Neutrophil (primary cell): ENCODE measurements around the gene TBC1D19.

Experiments
- H3K27ac ChIP-seq: fragments of 200-600 bp; sonication (generic); 2 replicates; pipeline ENCODE4 v1.5.1; 2016; ENCODE audit warnings: mild to moderate bottlenecking, moderate library complexity
- H3K27me3 ChIP-seq: fragments of 200-600 bp; sonication (generic); 2 replicates; pipeline ENCODE4 v1.6.0; 2016; ENCODE audit warnings: mild to moderate bottlenecking
- H3K36me3 ChIP-seq: fragments of 200-600 bp; sonication (generic); 2 replicates; pipeline ENCODE4 v1.5.1; 2017
- H3K4me1 ChIP-seq, 2 experiments: fragments of 200-600 bp in 1 of 2; sonication (generic) in 1 of 2; 1 replicate in 1 of 2; 2 replicates in 1 of 2; pipeline versions ENCODE4 v1.5.1 to v1.6.1; 2013 to 2016; ENCODE audit warnings: low read depth in 1 of 2, low read length in 1 of 2, mild to moderate bottlenecking in 1 of 2, moderate library complexity in 1 of 2; ENCODE audit not compliant: control insufficient read depth in 1 of 2, insufficient read depth in 1 of 2
- H3K4me3 ChIP-seq, 2 experiments: fragments of 200-600 bp in 1 of 2; sonication (generic) in 1 of 2; 1 replicate in 1 of 2; 2 replicates in 1 of 2; pipeline ENCODE4 v1.5.1; 2013 to 2016; ENCODE audit warnings: low read depth in 1 of 2, low read length in 1 of 2, mild to moderate bottlenecking in 1 of 2, moderate library complexity in 1 of 2
- H3K9me3 ChIP-seq: fragments of 200-600 bp; sonication (generic); 2 replicates; pipeline ENCODE4 v1.5.1; 2016
- CTCF ChIP-seq: fragments of 200-600 bp; sonication (generic); IDR thresholded peaks from 2 replicates; pipeline ENCODE4 v1.5.1; 2016; ENCODE audit warnings: antibody characterized with exemption

The TBC1D19 gene

DNA sequence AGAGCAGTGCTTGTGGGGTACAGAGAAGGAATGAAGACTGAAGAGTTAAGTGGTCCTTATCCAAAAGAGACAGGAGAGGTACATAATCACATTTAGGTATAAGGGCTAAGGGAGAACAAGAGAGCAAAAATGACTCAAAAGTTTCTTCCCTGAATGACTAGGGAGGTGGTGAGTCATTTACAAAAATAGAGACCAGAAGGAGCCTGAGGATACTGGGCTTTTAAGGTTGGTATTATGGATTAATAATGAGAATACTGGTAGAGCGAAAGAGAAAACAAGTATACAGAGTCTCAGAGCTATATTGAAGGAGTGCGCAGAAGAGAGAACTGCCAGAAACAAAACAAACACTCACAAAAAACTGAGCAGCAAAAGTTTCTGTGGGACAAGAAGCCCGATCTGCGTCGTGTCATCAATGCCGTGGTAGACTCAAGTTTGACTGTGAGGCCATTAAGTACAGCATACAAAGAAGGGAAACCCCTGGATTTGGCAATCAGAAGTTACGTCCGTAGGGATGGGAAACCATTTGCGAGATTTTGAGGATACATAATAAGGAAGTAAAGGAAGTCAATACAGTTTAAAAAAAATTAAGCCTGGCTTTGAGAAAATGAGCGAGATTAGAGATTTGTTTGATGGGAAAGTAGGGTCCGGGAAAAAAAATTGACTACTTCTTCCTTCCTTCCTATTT lies 147.6 kb downstream of the TBC1D19 start:
- Histone ChIP-seq H3K36me3 (no peaks in the 10 kb centered on the region), H3K4me3 (no peak overlapping the region), H3K4me1 (peaks cover 6 to 22% of the 10 kb centered on the region in 2 experiments), H3K27ac (no peak overlapping the region), H3K27me3 (no peaks in the 10 kb centered on the region), H3K9me3 (no peaks in the 10 kb centered on the region)
- TF ChIP-seq CTCF = no peak

- Histone ChIP-seq H3K4me1 (peaks cover 6 to 17% of the 10 kb centered on the region in 2 experiments), H3K27ac (no peak overlapping the region), H3K9me3 (no peaks in the 10 kb centered on the region), H3K36me3 (no peaks in the 10 kb centered on the region), H3K27me3 (no peaks in the 10 kb centered on the region), H3K4me3 (no peak overlapping the region)
- TF ChIP-seq CTCF = no peak
Measured at GRCh38 chr4:26732356-26732755, 148.5 kb downstream of the TBC1D19 start.

- H3K9me3 ChIP-seq = no peaks in the 10 kb centered on the region
- H3K27ac ChIP-seq = no peak overlapping the region
- H3K36me3 ChIP-seq = no peaks in the 10 kb centered on the region
- no peak for TF ChIP-seq CTCF
- H3K27me3 ChIP-seq = no peaks in the 10 kb centered on the region
- no peak overlapping the region for H3K4me3 ChIP-seq
- H3K4me1 ChIP-seq = peaks cover 0 to 6% of the 10 kb centered on the region in 2 experiments
Measured at GRCh38 chr4:26736621-26737020, 152.7 kb downstream of the TBC1D19 start.

- H3K4me1 ChIP-seq = no peaks in the 10 kb centered on the region
- TF ChIP-seq CTCF = no peak
- H3K4me3 ChIP-seq = no peak overlapping the region
- no peaks in the 10 kb centered on the region for H3K27me3 ChIP-seq
- H3K36me3 ChIP-seq = no peaks in the 10 kb centered on the region
- H3K27ac ChIP-seq = no peak overlapping the region
- no peaks in the 10 kb centered on the region for H3K9me3 ChIP-seq
Measured at GRCh38 chr4:26737385-26737784, 153.5 kb downstream of the TBC1D19 start.

DNA sequence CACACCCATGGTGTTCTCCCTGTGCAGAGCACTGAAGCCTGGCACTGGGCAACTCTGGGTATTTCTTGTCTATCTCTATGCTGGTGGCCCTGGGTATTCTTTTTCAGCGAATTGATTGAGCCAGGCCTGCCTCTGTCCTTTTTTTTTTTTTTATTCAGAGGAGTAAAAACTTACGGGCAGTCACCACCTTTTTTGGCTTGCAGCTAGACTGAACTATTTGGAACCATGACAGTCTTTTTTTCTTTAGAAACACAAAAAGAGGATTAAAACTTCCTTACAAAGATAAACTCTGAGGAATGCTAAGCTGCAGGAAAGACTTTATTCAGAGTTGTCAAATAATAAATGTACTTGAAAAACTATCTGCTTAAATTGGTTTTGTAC lies 157.6 kb downstream of the TBC1D19 start:
- TF ChIP-seq CTCF = no peak
- Histone ChIP-seq H3K27ac (no peak overlapping the region), H3K27me3 (no peaks in the 10 kb centered on the region), H3K4me1 (no peaks in the 10 kb centered on the region), H3K36me3 (no peaks in the 10 kb centered on the region), H3K4me3 (no peak overlapping the region), H3K9me3 (peaks cover 3% of the 10 kb centered on the region)
